Measurements from ENCODE around the gene ATP5MG. TPM values are rescaled to one million over a fixed set of nuclear protein-coding genes. Genes with fewer than 3 reads are reported as not detected.

The ATP5MG gene
- total RNA-seq, 1 experiment from 2014 or later: 537 TPM

DNA sequence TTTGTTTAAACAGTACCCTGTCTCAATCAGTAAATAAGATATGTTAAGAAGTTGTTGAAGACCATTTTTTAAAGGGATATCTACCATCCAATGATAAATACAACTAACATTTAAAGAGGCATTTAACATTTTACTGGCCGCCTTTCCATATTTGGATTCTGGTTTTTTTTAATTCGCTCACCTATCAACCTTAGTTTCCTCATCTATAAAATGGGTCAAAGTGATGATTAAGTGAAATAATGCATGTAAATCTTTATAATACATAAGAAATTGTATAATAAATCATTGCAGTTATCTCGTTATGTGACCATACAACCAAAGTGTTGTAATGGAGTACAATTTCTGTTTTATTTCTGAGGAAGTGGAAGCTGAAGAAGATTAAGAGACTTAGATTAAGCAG lies 17.7 kb upstream of the ATP5MG start:
- intact Hi-C loops (cut with micrococcal nuclease; ENCODE audit: unreplicated experiment): no loop called here

DNA sequence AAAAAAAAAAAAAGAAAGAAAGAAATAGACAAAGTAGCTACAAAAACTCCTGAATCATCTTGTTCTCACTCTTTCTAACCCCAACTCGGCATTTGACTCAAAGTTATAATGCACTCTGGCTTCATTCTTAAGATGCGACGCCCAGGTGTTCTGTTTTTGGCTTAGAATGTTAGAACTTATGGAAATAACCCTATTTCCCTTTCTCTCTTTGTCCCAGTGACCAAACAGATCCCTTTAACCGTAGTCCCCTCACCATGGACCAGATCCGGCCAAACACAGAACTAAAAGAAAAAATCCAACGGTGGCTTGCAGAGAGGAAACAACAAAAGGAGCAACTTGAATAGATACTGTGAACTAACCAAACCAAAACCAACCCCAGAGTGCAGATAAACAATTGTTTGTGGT lies 5.3 kb upstream of the ATP5MG start:
- peaks cover 77% of the 10 kb centered on the region for H3K36me3 Mint-ChIP-seq (ENCODE audit: insufficient read depth, unreplicated experiment)
- H3K27me3 ChIP-seq (replicated peaks; ENCODE audit: control insufficient read depth, insufficient read depth, low read length): no peaks in the 10 kb centered on the region
- no peaks in the 10 kb centered on the region for H3K9me3 Mint-ChIP-seq (ENCODE audit: unreplicated experiment)
- ChIA-PET CTCF (no interaction called here), POLR2A (interaction anchor here (0.5 kb wide), 1 partner anchor 20 kb away, joined by 3 read pairs; no protein-coding TSS in a partner anchor)
- H3K4me1 ChIP-seq: peaks cover 6% of the 10 kb centered on the region; the same call in 1 of the 2 replicates
- H3K27me3 Mint-ChIP-seq (ENCODE audit: insufficient read depth, unreplicated experiment): no peaks in the 10 kb centered on the region
- peaks cover 9% of the 10 kb centered on the region; the same call in 1 of the 2 replicates for H3K36me3 ChIP-seq (ENCODE audit: control insufficient read depth, insufficient read depth, low read length)
- no peak overlapping the region for H3K4me3 ChIP-seq (ENCODE audit: low read depth, low read length)
- no peaks in the 10 kb centered on the region for H3K9me3 ChIP-seq
- TF ChIP-seq, protein P1, sequence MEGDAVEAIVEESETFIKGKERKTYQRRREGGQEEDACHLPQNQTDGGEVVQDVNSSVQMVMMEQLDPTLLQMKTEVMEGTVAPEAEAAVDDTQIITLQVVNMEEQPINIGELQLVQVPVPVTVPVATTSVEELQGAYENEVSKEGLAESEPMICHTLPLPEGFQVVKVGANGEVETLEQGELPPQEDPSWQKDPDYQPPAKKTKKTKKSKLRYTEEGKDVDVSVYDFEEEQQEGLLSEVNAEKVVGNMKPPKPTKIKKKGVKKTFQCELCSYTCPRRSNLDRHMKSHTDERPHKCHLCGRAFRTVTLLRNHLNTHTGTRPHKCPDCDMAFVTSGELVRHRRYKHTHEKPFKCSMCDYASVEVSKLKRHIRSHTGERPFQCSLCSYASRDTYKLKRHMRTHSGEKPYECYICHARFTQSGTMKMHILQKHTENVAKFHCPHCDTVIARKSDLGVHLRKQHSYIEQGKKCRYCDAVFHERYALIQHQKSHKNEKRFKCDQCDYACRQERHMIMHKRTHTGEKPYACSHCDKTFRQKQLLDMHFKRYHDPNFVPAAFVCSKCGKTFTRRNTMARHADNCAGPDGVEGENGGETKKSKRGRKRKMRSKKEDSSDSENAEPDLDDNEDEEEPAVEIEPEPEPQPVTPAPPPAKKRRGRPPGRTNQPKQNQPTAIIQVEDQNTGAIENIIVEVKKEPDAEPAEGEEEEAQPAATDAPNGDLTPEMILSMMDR (IDR thresholded peaks at IDR 0.05; ENCODE audit: insufficient read depth in 1 of 2, low read depth in 1 of 2, low read length in 1 of 2, severe bottlenecking in 1 of 2, unreplicated experiment in 1 of 2): no peak
- intact Hi-C loops (cut with micrococcal nuclease; ENCODE audit: unreplicated experiment): no loop called here
- no peak for DNase-seq
- no peak overlapping the region for H3K4me3 Mint-ChIP-seq (ENCODE audit: unreplicated experiment)
- no peak overlapping the region for H3K27ac Mint-ChIP-seq (ENCODE audit: unreplicated experiment)
- no TSS peak for BruUV-seq (replicated peaks)
- peaks cover 14% of the 10 kb centered on the region for H3K4me1 Mint-ChIP-seq (ENCODE audit: low read depth, unreplicated experiment)

More for the DNA sequence above, 17.7 kb upstream of the ATP5MG start:
- H3K36me3 ChIP-seq (ENCODE audit: control insufficient read depth, insufficient read depth, low read length): peaks cover 19% of the 10 kb centered on the region
- ChIA-PET CTCF (no interaction called here), POLR2A (no interaction called here)
- no peaks in the 10 kb centered on the region; the same call in 1 of the 2 replicates for H3K4me1 ChIP-seq
- no TSS peak for BruUV-seq (replicated peaks)
- H3K9me3 ChIP-seq: no peaks in the 10 kb centered on the region
- no peaks in the 10 kb centered on the region for H3K27me3 ChIP-seq (replicated peaks; ENCODE audit: control insufficient read depth, insufficient read depth, low read length)
- H3K36me3 Mint-ChIP-seq (ENCODE audit: insufficient read depth, unreplicated experiment): peaks cover 84% of the 10 kb centered on the region
- H3K27me3 Mint-ChIP-seq (ENCODE audit: insufficient read depth, unreplicated experiment): no peaks in the 10 kb centered on the region
- no peak overlapping the region for H3K4me3 Mint-ChIP-seq (ENCODE audit: unreplicated experiment)
- H3K4me1 Mint-ChIP-seq (ENCODE audit: low read depth, unreplicated experiment): peaks cover 4% of the 10 kb centered on the region
- TF ChIP-seq, protein P1 (IDR thresholded peaks at IDR 0.05; ENCODE audit: insufficient read depth in 1 of 2, low read depth in 1 of 2, low read length in 1 of 2, severe bottlenecking in 1 of 2, unreplicated experiment in 1 of 2): no peak
- no peaks in the 10 kb centered on the region for H3K9me3 Mint-ChIP-seq (ENCODE audit: unreplicated experiment)
- no peak overlapping the region for H3K27ac Mint-ChIP-seq (ENCODE audit: unreplicated experiment)
- no peak overlapping the region for H3K4me3 ChIP-seq (ENCODE audit: low read depth, low read length)
- no peak for DNase-seq

DNA sequence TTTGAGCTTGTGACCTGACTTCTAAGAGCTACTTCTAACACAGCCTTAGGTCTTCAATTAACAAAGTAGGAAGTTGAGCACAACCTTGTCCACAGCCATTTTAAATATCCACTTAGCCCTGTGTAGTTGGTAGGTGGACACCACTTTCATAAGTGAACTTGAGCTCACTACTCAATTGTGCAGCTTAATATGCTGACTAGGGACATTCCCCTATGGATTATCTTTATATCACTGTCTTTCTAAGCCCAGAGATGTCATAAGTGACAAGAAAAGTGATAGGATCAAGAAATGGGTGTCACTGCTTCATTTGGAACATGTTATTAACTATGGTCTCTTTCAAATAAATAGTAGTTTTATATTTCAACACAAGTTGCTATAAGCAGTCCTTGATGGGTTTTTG lies 4.0 kb upstream of the ATP5MG start:
- no peak overlapping the region for H3K4me3 Mint-ChIP-seq (ENCODE audit: unreplicated experiment)
- H3K9me3 ChIP-seq: no peaks in the 10 kb centered on the region
- POLR2A ChIA-PET: no interaction called here

More for the DNA sequence above, 4.0 kb upstream of the ATP5MG start:
- H3K27me3 ChIP-seq (replicated peaks; ENCODE audit: control insufficient read depth, insufficient read depth, low read length): no peaks in the 10 kb centered on the region
- TF ChIP-seq, protein P1 (IDR thresholded peaks at IDR 0.05; ENCODE audit: insufficient read depth in 1 of 2, low read depth in 1 of 2, low read length in 1 of 2, severe bottlenecking in 1 of 2, unreplicated experiment in 1 of 2): no peak
- no peak overlapping the region for H3K4me3 ChIP-seq (ENCODE audit: low read depth, low read length)
- DNase-seq: no peak
- Mint-ChIP-seq H3K4me1 (ENCODE audit: low read depth, unreplicated experiment) (peaks cover 17% of the 10 kb centered on the region), H3K36me3 (ENCODE audit: insufficient read depth, unreplicated experiment) (peaks cover 78% of the 10 kb centered on the region), H3K27ac (ENCODE audit: unreplicated experiment) (no peak overlapping the region), H3K27me3 (ENCODE audit: insufficient read depth, unreplicated experiment) (no peaks in the 10 kb centered on the region), H3K9me3 (ENCODE audit: unreplicated experiment) (no peaks in the 10 kb centered on the region)
- CTCF ChIA-PET: no interaction called here
- no TSS peak for BruUV-seq (replicated peaks)
- intact Hi-C loops (cut with micrococcal nuclease; ENCODE audit: unreplicated experiment): no loop called here
- H3K4me1 ChIP-seq: peaks cover 6% of the 10 kb centered on the region; the same call in 1 of the 2 replicates
- peaks cover 8% of the 10 kb centered on the region; the same call in 1 of the 2 replicates for H3K36me3 ChIP-seq (ENCODE audit: control insufficient read depth, insufficient read depth, low read length)
